Measurements from ENCODE around the gene DBR1. TPM values are rescaled to one million over a fixed set of nuclear protein-coding genes. Genes with fewer than 3 reads are reported as not detected.

The DBR1 gene
- total RNA-seq, 3 donors from 2014 or later (not counting 1 experiment from before 2014, with no cell fraction given) = 17.0 to 18.4 (median 17.5) TPM

GRCh38 chr3:138202945-138203701, 28.4 kb upstream of the DBR1 start:
- H3K9me3 Mint-ChIP-seq = no peaks in the 10 kb centered on the region
- DNase-seq (no peak), ATAC-seq (no peak)
- Histone ChIP-seq H3K4me1 (ENCODE audit: control insufficient read depth, insufficient read depth, low read length) (no peaks in the 10 kb centered on the region), H3K27ac (ENCODE audit: low read length) (no peak overlapping the region), H3K4me3 (ENCODE audit: low read length) (no peak overlapping the region), H3K9me3 (ENCODE audit: control insufficient read depth, insufficient read depth, low read length) (no peaks in the 10 kb centered on the region), H3K27me3 (ENCODE audit: control insufficient read depth, insufficient read depth, low read length) (no peaks in the 10 kb centered on the region), H3K36me3 (ENCODE audit: control insufficient read depth, insufficient read depth, low read length) (no peaks in the 10 kb centered on the region)
- H3K27me3 Mint-ChIP-seq (ENCODE audit: low read depth in 2 of 2) = no peaks in the 10 kb centered on the region
- H3K4me1 Mint-ChIP-seq = peaks cover 61 to 72% of the 10 kb centered on the region in 2 donors
- intact Hi-C loops (cut with micrococcal nuclease) = no loop called here
- TF ChIP-seq CTCF (IDR thresholded peaks at IDR 0.05) = no peak
- no peak overlapping the region for H3K27ac Mint-ChIP-seq
- no peak overlapping the region for H3K4me3 Mint-ChIP-seq
- WGBS (ENCODE audit: insufficient coverage) = 69% methylated on average over 3 of the region's 3 CpGs
- H3K36me3 Mint-ChIP-seq = no peaks in the 10 kb centered on the region

GRCh38 chr3:138200424-138200823, 25.7 kb upstream of the DBR1 start:
- no peaks in the 10 kb centered on the region for H3K27me3 ChIP-seq (ENCODE audit: control insufficient read depth, insufficient read depth, low read length)
- Mint-ChIP-seq H3K27me3 (ENCODE audit: low read depth in 2 of 2) (no peaks in the 10 kb centered on the region), H3K4me1 (peaks cover 55 to 64% of the 10 kb centered on the region in 2 donors), H3K9me3 (no peaks in the 10 kb centered on the region), H3K27ac (peak overlapping the region in 1 of 2 donors; percentile 24), H3K36me3 (no peaks in the 10 kb centered on the region), H3K4me3 (no peak overlapping the region)
- H3K36me3 ChIP-seq (ENCODE audit: control insufficient read depth, insufficient read depth, low read length) = peaks cover 5% of the 10 kb centered on the region
- H3K4me1 ChIP-seq (ENCODE audit: control insufficient read depth, insufficient read depth, low read length) = no peaks in the 10 kb centered on the region
- H3K4me3 ChIP-seq (ENCODE audit: low read length) = no peak overlapping the region
- no peak for TF ChIP-seq CTCF (IDR thresholded peaks at IDR 0.05)
- no peaks in the 10 kb centered on the region for H3K9me3 ChIP-seq (ENCODE audit: control insufficient read depth, insufficient read depth, low read length)
- H3K27ac ChIP-seq (ENCODE audit: low read length) = no peak overlapping the region
- DNase-seq (no peak), ATAC-seq (peak in 1 of 3 donors; percentile 48)
- WGBS (ENCODE audit: insufficient coverage) = no CpG with 5 or more reads among the region's 1 CpG
- intact Hi-C loops (cut with micrococcal nuclease) = no loop called here

GRCh38 chr3:138199851-138200250, 25.1 kb upstream of the DBR1 start:
- no peak for TF ChIP-seq CTCF (IDR thresholded peaks at IDR 0.05)
- Mint-ChIP-seq H3K36me3 (no peaks in the 10 kb centered on the region), H3K4me1 (peaks cover 57 to 61% of the 10 kb centered on the region in 2 donors), H3K27me3 (ENCODE audit: low read depth in 2 of 2) (no peaks in the 10 kb centered on the region), H3K4me3 (peak overlapping the region; percentile 38), H3K27ac (peak overlapping the region; percentile 34 to 63), H3K9me3 (no peaks in the 10 kb centered on the region)
- H3K4me3 ChIP-seq (ENCODE audit: low read length) = no peak overlapping the region
- H3K36me3 ChIP-seq (ENCODE audit: control insufficient read depth, insufficient read depth, low read length) = peaks cover 5% of the 10 kb centered on the region
- H3K27ac ChIP-seq (ENCODE audit: low read length) = no peak overlapping the region
- H3K27me3 ChIP-seq (ENCODE audit: control insufficient read depth, insufficient read depth, low read length) = no peaks in the 10 kb centered on the region
- intact Hi-C loops (cut with micrococcal nuclease) = no loop called here
- H3K9me3 ChIP-seq (ENCODE audit: control insufficient read depth, insufficient read depth, low read length) = no peaks in the 10 kb centered on the region
- DNase-seq (no peak), ATAC-seq (peak in 1 of 3 donors; percentile 35)
- no peaks in the 10 kb centered on the region for H3K4me1 ChIP-seq (ENCODE audit: control insufficient read depth, insufficient read depth, low read length)
- no CpG with 5 or more reads among the region's 2 CpGs for WGBS (ENCODE audit: insufficient coverage)

- Histone ChIP-seq H3K9me3 (ENCODE audit: control insufficient read depth, insufficient read depth, low read length) (no peaks in the 10 kb centered on the region), H3K27ac (ENCODE audit: low read length) (no peak overlapping the region), H3K4me3 (ENCODE audit: low read length) (no peak overlapping the region), H3K27me3 (ENCODE audit: control insufficient read depth, insufficient read depth, low read length) (no peaks in the 10 kb centered on the region), H3K4me1 (ENCODE audit: control insufficient read depth, insufficient read depth, low read length) (no peaks in the 10 kb centered on the region), H3K36me3 (ENCODE audit: control insufficient read depth, insufficient read depth, low read length) (peaks cover 5% of the 10 kb centered on the region)
- intact Hi-C loops (cut with micrococcal nuclease) = no loop called here
- ATAC-seq = no peak
- TF ChIP-seq CTCF (IDR thresholded peaks at IDR 0.05) = no peak
- no peaks in the 10 kb centered on the region for H3K27me3 Mint-ChIP-seq (ENCODE audit: low read depth in 2 of 2)
- no peaks in the 10 kb centered on the region for H3K9me3 Mint-ChIP-seq
- H3K36me3 Mint-ChIP-seq = no peaks in the 10 kb centered on the region
- H3K4me3 Mint-ChIP-seq = no peak overlapping the region
- no CpG with 5 or more reads among the region's 1 CpG for WGBS (ENCODE audit: insufficient coverage)
- no peak for DNase-seq
- peaks cover 38 to 42% of the 10 kb centered on the region in 2 donors for H3K4me1 Mint-ChIP-seq
- no peak overlapping the region for H3K27ac Mint-ChIP-seq
These were observed 22.8 kb upstream of the DBR1 start for GRCh38 chr3:138197524-138197923.
